Measurements from ENCODE around the gene PLAAT4.

PLAAT4 gene

DNA sequence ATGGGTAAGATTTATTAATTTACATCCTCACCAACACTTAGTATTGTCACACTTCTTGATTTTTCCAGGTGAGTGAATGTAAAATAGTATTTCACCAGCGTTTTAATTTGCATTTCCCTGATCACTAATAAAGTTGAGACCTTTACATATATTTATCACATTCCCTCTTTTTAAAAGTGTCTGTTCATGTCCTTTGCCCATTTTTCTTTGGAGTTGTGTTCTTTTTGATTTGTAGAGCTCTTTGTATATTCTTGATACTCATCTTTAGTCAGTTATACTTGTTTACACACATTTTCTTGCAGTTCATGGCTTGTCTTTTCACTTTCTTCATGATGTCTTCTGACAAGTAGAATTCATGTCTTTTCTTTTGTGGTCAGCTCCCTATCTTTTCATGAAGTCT is 43.5 kb upstream of the PLAAT4 start:
- Histone ChIP-seq H3K4me3 (replicated peaks; ENCODE audit: insufficient read depth, low read length) (no peak overlapping the region), H3K27me3 (ENCODE audit: insufficient read depth, poor library complexity, severe bottlenecking) (no peaks in the 10 kb centered on the region), H3K27ac (replicated peaks) (peak overlapping the region; percentile 72; the same call in 1 of the 2 replicates)
- no peak for TF ChIP-seq GABPA (IDR thresholded peaks at IDR 0.05; ENCODE audit: low read depth)
- TF ChIP-seq, protein P1, sequence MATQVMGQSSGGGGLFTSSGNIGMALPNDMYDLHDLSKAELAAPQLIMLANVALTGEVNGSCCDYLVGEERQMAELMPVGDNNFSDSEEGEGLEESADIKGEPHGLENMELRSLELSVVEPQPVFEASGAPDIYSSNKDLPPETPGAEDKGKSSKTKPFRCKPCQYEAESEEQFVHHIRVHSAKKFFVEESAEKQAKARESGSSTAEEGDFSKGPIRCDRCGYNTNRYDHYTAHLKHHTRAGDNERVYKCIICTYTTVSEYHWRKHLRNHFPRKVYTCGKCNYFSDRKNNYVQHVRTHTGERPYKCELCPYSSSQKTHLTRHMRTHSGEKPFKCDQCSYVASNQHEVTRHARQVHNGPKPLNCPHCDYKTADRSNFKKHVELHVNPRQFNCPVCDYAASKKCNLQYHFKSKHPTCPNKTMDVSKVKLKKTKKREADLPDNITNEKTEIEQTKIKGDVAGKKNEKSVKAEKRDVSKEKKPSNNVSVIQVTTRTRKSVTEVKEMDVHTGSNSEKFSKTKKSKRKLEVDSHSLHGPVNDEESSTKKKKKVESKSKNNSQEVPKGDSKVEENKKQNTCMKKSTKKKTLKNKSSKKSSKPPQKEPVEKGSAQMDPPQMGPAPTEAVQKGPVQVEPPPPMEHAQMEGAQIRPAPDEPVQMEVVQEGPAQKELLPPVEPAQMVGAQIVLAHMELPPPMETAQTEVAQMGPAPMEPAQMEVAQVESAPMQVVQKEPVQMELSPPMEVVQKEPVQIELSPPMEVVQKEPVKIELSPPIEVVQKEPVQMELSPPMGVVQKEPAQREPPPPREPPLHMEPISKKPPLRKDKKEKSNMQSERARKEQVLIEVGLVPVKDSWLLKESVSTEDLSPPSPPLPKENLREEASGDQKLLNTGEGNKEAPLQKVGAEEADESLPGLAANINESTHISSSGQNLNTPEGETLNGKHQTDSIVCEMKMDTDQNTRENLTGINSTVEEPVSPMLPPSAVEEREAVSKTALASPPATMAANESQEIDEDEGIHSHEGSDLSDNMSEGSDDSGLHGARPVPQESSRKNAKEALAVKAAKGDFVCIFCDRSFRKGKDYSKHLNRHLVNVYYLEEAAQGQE (IDR thresholded peaks at IDR 0.05; ENCODE audit: insufficient replicate concordance, low read depth) = no peak
- no peak for TF ChIP-seq SPI1 (IDR thresholded peaks at IDR 0.05; ENCODE audit: borderline replicate concordance, low read depth)
- TF ChIP-seq POLR2AphosphoS5 (IDR thresholded peaks at IDR 0.05; ENCODE audit: low read depth) = no peak
- TF ChIP-seq CTCF (IDR thresholded peaks at IDR 0.05; ENCODE audit: insufficient read depth, low read length) = no peak
- no peak for DNase-seq (ENCODE audit: low read depth in 1 of 2, low spot score in 1 of 2)

- no peak for DNase-seq (ENCODE audit: low read depth in 1 of 2, low spot score in 1 of 2)
- no peaks in the 10 kb centered on the region for H3K27me3 ChIP-seq (ENCODE audit: insufficient read depth, poor library complexity, severe bottlenecking)
- TF ChIP-seq, protein P1 (IDR thresholded peaks at IDR 0.05; ENCODE audit: insufficient replicate concordance, low read depth) = no peak
- TF ChIP-seq CTCF (IDR thresholded peaks at IDR 0.05; ENCODE audit: insufficient read depth, low read length) (no peak), GABPA (IDR thresholded peaks at IDR 0.05; ENCODE audit: low read depth) (no peak), SPI1 (IDR thresholded peaks at IDR 0.05; ENCODE audit: borderline replicate concordance, low read depth) (no peak), POLR2AphosphoS5 (IDR thresholded peaks at IDR 0.05; ENCODE audit: low read depth) (no peak)
- H3K27ac ChIP-seq (replicated peaks) = no peak overlapping the region
- no peak overlapping the region for H3K4me3 ChIP-seq (replicated peaks; ENCODE audit: insufficient read depth, low read length)
Observed at GRCh38 chr11:63494975-63495374, 41.6 kb upstream of the PLAAT4 start.

DNA sequence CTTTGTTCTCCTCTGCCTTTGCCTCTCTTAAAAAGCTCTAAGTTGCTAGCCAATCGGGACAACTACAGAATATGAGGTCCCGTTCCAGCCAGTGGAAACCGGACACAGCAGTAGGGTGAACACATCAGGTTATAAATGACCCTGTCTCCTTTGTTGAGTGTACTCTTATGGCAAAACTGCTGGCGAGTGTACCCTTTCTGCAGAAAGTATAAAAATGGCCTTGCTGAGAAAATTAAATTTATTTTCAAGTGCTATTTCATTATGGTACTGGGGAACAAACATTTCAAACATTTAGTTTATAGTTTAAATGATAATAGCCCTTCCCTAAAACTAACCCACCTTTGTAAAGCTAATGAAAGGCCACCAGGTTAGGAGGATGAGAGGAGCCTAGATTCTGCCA is 36.7 kb upstream of the PLAAT4 start:
- Histone ChIP-seq H3K27me3 (ENCODE audit: insufficient read depth, poor library complexity, severe bottlenecking) (no peaks in the 10 kb centered on the region), H3K27ac (replicated peaks) (no peak overlapping the region), H3K4me3 (replicated peaks; ENCODE audit: insufficient read depth, low read length) (no peak overlapping the region)
- no peak for DNase-seq (ENCODE audit: low read depth in 1 of 2, low spot score in 1 of 2)
- TF ChIP-seq, protein P1 (IDR thresholded peaks at IDR 0.05; ENCODE audit: insufficient replicate concordance, low read depth) = no peak
- TF ChIP-seq CTCF (IDR thresholded peaks at IDR 0.05; ENCODE audit: insufficient read depth, low read length) = no peak
- no peak for TF ChIP-seq SPI1 (IDR thresholded peaks at IDR 0.05; ENCODE audit: borderline replicate concordance, low read depth)
- no peak for TF ChIP-seq POLR2AphosphoS5 (IDR thresholded peaks at IDR 0.05; ENCODE audit: low read depth)
- TF ChIP-seq GABPA (IDR thresholded peaks at IDR 0.05; ENCODE audit: low read depth) = no peak

Data from HL-60 (cell line).